Measurements from ENCODE around the gene R3HDM1.
"Not testable (repeated sequence)": the region's sequence is repeated elsewhere in the genome, so short reads cannot be mapped to it uniquely, and the experiment has no call there.

Gene R3HDM1

GRCh38 chr2:135709992-135710391 is 178.7 kb downstream of the R3HDM1 start:
- DNase-seq (ENCODE audit: low spot score) = peak; percentile 63

- not testable (repeated sequence) for DNase-seq (ENCODE audit: low spot score)
These were observed 183.8 kb downstream of the R3HDM1 start for GRCh38 chr2:135715086-135715485.

GRCh38 chr2:135728064-135728743 is 196.9 kb downstream of the R3HDM1 start:
- DNase-seq (ENCODE audit: low spot score) = no peak

GRCh38 chr2:135732561-135732960 is 201.3 kb downstream of the R3HDM1 start:
- DNase-seq (ENCODE audit: low spot score) = no peak

GRCh38 chr2:135733045-135733444 is 201.8 kb downstream of the R3HDM1 start:
- DNase-seq (ENCODE audit: low spot score) = no peak

- no peak for DNase-seq (ENCODE audit: low spot score)
These were observed 205.3 kb downstream of the R3HDM1 start for GRCh38 chr2:135736546-135736945.

- no peak for DNase-seq (ENCODE audit: low spot score)
These were observed 208.9 kb downstream of the R3HDM1 start for GRCh38 chr2:135740206-135740605.

- no peak for DNase-seq (ENCODE audit: low spot score)
These were observed 209.7 kb downstream of the R3HDM1 start for GRCh38 chr2:135741043-135741394.

GRCh38 chr2:135741395-135742324 is 210.4 kb downstream of the R3HDM1 start, which contains the start of gene UBXN4:
UBXN4 (plus strand) TSS chr2:135741855; CDS start chr2:135741930, 75 bp downstream.
- DNase-seq (ENCODE audit: low spot score) = peak; percentile 95

- DNase-seq (ENCODE audit: low spot score) = peak; percentile 66
These were observed 211.1 kb downstream of the R3HDM1 start for GRCh38 chr2:135742325-135742757.

GRCh38 chr2:135743860-135744259 is 212.6 kb downstream of the R3HDM1 start:
- no peak for DNase-seq (ENCODE audit: low spot score)

GRCh38 chr2:135744760-135745314 is 213.6 kb downstream of the R3HDM1 start:
- peak; percentile 22 for DNase-seq (ENCODE audit: low spot score)

- no peak for DNase-seq (ENCODE audit: low spot score)
These were observed 214.3 kb downstream of the R3HDM1 start for GRCh38 chr2:135745545-135745944.

- no peak for DNase-seq (ENCODE audit: low spot score)
These were observed 224.3 kb downstream of the R3HDM1 start for GRCh38 chr2:135755573-135755972.

- DNase-seq (ENCODE audit: low spot score) = no peak
These were observed 225.4 kb downstream of the R3HDM1 start for GRCh38 chr2:135756692-135757091.

- DNase-seq (ENCODE audit: low spot score) = no peak
These were observed 230.7 kb downstream of the R3HDM1 start for GRCh38 chr2:135762022-135762421.

- DNase-seq (ENCODE audit: low spot score) = no peak
These were observed 231.2 kb downstream of the R3HDM1 start for GRCh38 chr2:135762530-135762929.

GRCh38 chr2:135768863-135769262 is 237.6 kb downstream of the R3HDM1 start:
- DNase-seq (ENCODE audit: low spot score) = no peak

- DNase-seq (ENCODE audit: low spot score) = no peak
These were observed 242.0 kb downstream of the R3HDM1 start for GRCh38 chr2:135773319-135773718.

GRCh38 chr2:135773917-135774316 is 242.6 kb downstream of the R3HDM1 start:
- DNase-seq (ENCODE audit: low spot score) = no peak

All from hematopoietic multipotent progenitor cell treated with erythropoietin and hydrocortisone succinate and interleukin-3 and kit ligand, for 15 days (in vitro differentiated cells).